Stimulated activated CD4-positive, alpha-beta T cell treated with anti-CD3 and anti-CD28 coated beads, TNF-alpha, amount 100 ng/mL, for 24 hours (primary cell): ENCODE results near the gene FHOD3.

Experiments
- DNase-seq, 3 experiments: peaks; one replicate each; pipeline ENCODE4 v3.0.0-alpha.2; 2020; ENCODE audit warnings: low read depth in 3 of 3

The FHOD3 gene

DNA sequence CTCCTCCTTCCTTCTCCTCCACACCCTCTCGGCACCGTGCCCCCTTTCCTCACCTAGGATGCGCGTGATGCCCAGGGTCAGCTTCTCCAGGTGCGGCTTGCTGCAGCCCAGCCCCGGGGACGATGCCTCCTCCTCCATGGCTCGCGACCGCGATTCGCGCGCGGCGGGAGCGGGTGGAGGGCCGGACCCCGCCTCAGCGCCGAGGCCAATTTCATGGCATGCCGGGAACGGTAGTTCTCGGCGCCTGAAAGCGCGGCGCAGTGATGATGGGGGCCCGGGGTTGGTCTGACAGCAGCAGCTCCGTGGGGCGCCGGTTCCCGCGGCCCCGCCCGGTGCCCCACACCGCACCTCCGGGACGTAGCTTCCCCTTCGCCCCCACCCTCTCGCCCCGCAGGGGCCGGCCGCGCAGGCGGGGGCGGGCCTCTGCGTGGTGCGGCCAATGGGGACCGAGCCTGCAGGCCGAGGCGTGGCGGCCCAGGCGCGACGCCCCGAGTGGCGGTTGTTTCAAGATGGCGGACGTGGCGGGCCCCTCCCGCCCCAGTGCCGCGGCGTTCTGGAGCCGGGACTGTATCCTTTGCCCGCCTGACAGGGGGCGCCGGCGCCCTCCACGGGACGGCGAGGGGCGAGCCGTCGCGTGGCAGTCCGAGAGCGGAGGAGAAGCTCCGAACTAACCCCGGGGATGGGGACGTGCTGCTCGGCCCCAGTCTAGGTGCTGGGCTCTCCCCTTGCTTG lies 531.3 kb downstream of the FHOD3 start, which contains the start of the genes KIAA1328 and TPGS2:
TSS of gene KIAA1328 (plus strand) at position 498 of the 732 bp plus-strand sequence. CDS start at position 510, 12 bp downstream.
TSS of gene TPGS2 (minus strand) at position 373 of the 732 bp plus-strand sequence. CDS start at position 138, 235 bp downstream.
- DNase-seq: peak; percentile 64 to 86 (median 74)
